ACC112 (cell line): ENCODE measurements around the gene SRM.

Source experiments
- H2AFZ ChIP-seq: fragments of 200-600 bp; sonication (generic); one replicate; pipeline ENCODE4 v1.6.0; 2017; ENCODE audit warnings: antibody characterized with exemption, low read length; ENCODE audit not compliant: unreplicated experiment
- H3K27ac ChIP-seq: fragments of 200-600 bp; sonication (generic); 2 replicates; pipeline ENCODE4 v1.5.1; 2014; ENCODE audit warnings: low read depth, mild to moderate bottlenecking, antibody characterized with exemption, low read length, moderate library complexity
- H3K27me3 ChIP-seq: fragments of 200-600 bp; sonication (generic); 2 replicates; pipeline ENCODE4 v1.6.1; 2014; ENCODE audit warnings: mild to moderate bottlenecking, antibody characterized with exemption, low read length, moderate library complexity, mixed read lengths; ENCODE audit not compliant: insufficient read depth
- H3K36me3 ChIP-seq: fragments of 200-600 bp; sonication (generic); 2 replicates; pipeline ENCODE4 v1.6.1; 2016; ENCODE audit warnings: mild to moderate bottlenecking, antibody characterized with exemption, low read length, moderate library complexity, mixed read lengths; ENCODE audit not compliant: insufficient read depth
- H3K4me1 ChIP-seq: fragments of 200-600 bp; sonication (generic); one replicate; pipeline ENCODE4 v1.6.1; 2016; ENCODE audit warnings: low read length, mixed read lengths; ENCODE audit not compliant: insufficient read depth, unreplicated experiment, control insufficient read depth
- H3K4me3 ChIP-seq: fragments of 200-600 bp; sonication (generic); 2 replicates; pipeline ENCODE4 v1.5.1; 2014; ENCODE audit warnings: mild to moderate bottlenecking, low read depth, low read length
- H3K79me2 ChIP-seq: fragments of 200-600 bp; sonication (generic); one replicate; pipeline ENCODE4 v1.6.0; 2016; ENCODE audit warnings: low read length; ENCODE audit not compliant: control insufficient read depth, unreplicated experiment, insufficient read depth

The SRM gene

GRCh38 chr1:11012260-11013159, 47.3 kb downstream of the SRM start, which contains the start of gene TARDBP:
TARDBP (plus strand) TSS chr1:11012654; CDS start chr1:11013728, 1,074 bp downstream.
- peak within 1 kb of the TSS; percentile 96 for H3K27ac ChIP-seq
- peaks cover 40% of the 10 kb centered on the region for H3K79me2 ChIP-seq
- H3K36me3 ChIP-seq, result peaks cover 28% of the 10 kb centered on the region
- H2AFZ ChIP-seq, result peak within 1 kb of the TSS; percentile 98
- peak within 1 kb of the TSS; percentile 100 for H3K4me3 ChIP-seq
- peaks cover 16% of the 10 kb centered on the region for H3K4me1 ChIP-seq
- H3K27me3 ChIP-seq, result no peaks in the 10 kb centered on the region
